Right cardiac atrium (tissue), 5 donors: Measurements from ENCODE around the gene BMI1. TPM values are rescaled to one million over a fixed set of nuclear protein-coding genes. Genes with fewer than 3 reads are reported as not detected.

Source experiments
- ATAC-seq, 2 donors: fragments of 200-7000 bp; cut with Tn5 transposase; one replicate each; pipeline versions ENCODE4 v1.8.0 to v1.9.1; 2020; ENCODE audit warnings: moderate library complexity in 2 of 2, mild to moderate bottlenecking in 1 of 2
- DNase-seq, 3 donors: peaks; one replicate each; pipeline ENCODE4 v3.0.0-alpha.2; 2020
- H3K27ac ChIP-seq: one replicate; pipeline ENCODE4 v1.5.1; 2013; ENCODE audit warnings: mild to moderate bottlenecking, low read length, control low read depth, moderate library complexity
- H3K27me3 ChIP-seq: one replicate; pipeline ENCODE4 v1.6.1; 2013; ENCODE audit not compliant: control insufficient read depth, insufficient read depth
- H3K4me1 ChIP-seq: one replicate; pipeline ENCODE4 v1.6.1; 2013; ENCODE audit warnings: low read length; ENCODE audit not compliant: control insufficient read depth, insufficient read depth
- H3K4me3 ChIP-seq: one replicate; pipeline ENCODE4 v1.5.1; 2013; ENCODE audit warnings: low read length, control low read depth
- H3K9me3 ChIP-seq: one replicate; pipeline ENCODE4 v1.6.1; 2013; ENCODE audit warnings: low read length; ENCODE audit not compliant: control insufficient read depth
- WGBS: extraction: QIAGEN DNeasy Blood & Tissue Kit; methylation state at CpG from one replicate; pipeline ENCODE4 v1.1.7; 2013; 5-methylcytosine and 5-hydroxymethylcytosine counted together
- intact Hi-C, 4 donors: fragments of 100-400 bp; cut with DNase I; formaldehyde crosslinking; loops; one replicate each; pipeline versions ENCODE4 v1.11.0 to v1.14.0; 2022 to 2023
- long read RNA-seq, 4 donors: library from polyadenylated mRNA; unstranded; transcript quantifications; one replicate each; pipeline ENCODE4 v2.0.0, GENCODE V29; 2020 to 2021
- polyA plus RNA-seq: library from polyadenylated mRNA; stranded (reverse); fragments of 200-250 nt; gene quantifications from one replicate; pipeline ENCODE4 v1.2.3, GENCODE V29; 2013
- total RNA-seq, 4 donors: library from RNA; stranded (reverse); fragmentation: NEBNext Ultra II Directional; extraction: Animal tissue kit (Norgen Biotek cat#: 25700); gene quantifications; one replicate each; pipeline ENCODE4 v1.2.1, GENCODE V29; 2021
- donor health status: healthy with polysubstance abuse.
- donor health status: DM: no; HTN: yes; CAD: no.
- donor health status: DM: no; HTN: no; CAD: no.
- donor health status: DM: no; HTN: yes; CAD: no; lungs with severe emphysema.
- donor health status: DM: yes; HTN: yes; CAD: no.

BMI1 gene
- total RNA-seq, result 10 to 100 TPM; 36.0 to 41.1 (median 37.7) TPM
- 17.0 TPM for polyA plus RNA-seq
- long read RNA-seq, donor 1, transcript BMI1-201 (10 exons, 3,428 nt), result major isoform, 67 of 77 reads
- long read RNA-seq, donor 1, partial matches to known transcripts, result 3 of 77 reads
- long read RNA-seq, donor 1, other reads (novel, unspliced or antisense), result 6 of 77 reads
- long read RNA-seq, donor 2, transcript BMI1-201 (10 exons, 3,428 nt), result major isoform, 32 of 38 reads
- long read RNA-seq, donor 2, partial matches to known transcripts, result 2 of 38 reads
- long read RNA-seq, donor 2, other reads (novel, unspliced or antisense), result 4 of 38 reads
- long read RNA-seq, donor 3, transcript BMI1-201 (10 exons, 3,428 nt), result major isoform, 25 of 43 reads
- long read RNA-seq, donor 3, partial matches to known transcripts, result 3 of 43 reads
- long read RNA-seq, donor 3, other reads (novel, unspliced or antisense), result 15 of 43 reads
- long read RNA-seq, donor 4, transcript BMI1-201 (10 exons, 3,428 nt), result major isoform, 24 of 28 reads
- long read RNA-seq, donor 4, partial matches to known transcripts, result 1 of 28 reads
- long read RNA-seq, donor 4, other reads (novel, unspliced or antisense), result 3 of 28 reads

DNA sequence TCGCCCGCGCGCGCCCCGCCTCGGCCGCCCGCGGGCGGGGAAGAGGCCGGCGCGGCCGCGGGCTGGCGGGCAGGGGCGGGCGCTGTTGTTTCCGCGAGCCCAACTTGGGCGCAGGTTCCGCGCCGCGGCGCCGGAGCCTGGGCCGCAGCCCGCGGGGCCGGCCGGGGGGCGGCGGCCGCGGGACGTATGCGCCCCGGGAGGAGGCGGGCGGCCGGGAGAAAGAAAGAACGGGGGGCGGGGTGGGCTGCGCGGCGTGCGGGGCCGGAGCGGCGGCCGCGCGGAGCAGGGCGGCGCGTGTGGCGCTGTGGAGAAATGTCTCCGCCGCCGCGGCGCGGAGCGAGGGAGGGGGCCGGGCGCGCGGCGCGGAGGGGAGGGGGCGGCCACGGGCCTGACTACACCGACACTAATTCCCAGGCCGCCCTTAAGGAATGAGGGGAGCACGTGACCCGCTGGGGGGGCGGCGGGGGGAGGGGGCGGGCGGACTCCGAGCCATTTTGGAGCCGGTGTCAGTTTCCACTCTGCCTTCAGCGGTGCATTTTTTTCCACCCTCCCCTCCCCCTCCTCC lies at the start of gene BMI1:
TSS of gene BMI1 (plus strand) at position 509 of the 565 bp plus-strand sequence. CDS start 5,351 bp downstream, outside the sequence.
- ATAC-seq, result peak; percentile 82 to 86
- DNase-seq, result peak; percentile 81 to 91 (median 90)
- H3K27ac ChIP-seq, result peak within 1 kb of the TSS; percentile 99
- peak within 1 kb of the TSS; percentile 93 for H3K4me3 ChIP-seq
- H3K4me1 ChIP-seq, result peaks cover 4% of the 10 kb centered on the region
- no peaks in the 10 kb centered on the region for H3K27me3 ChIP-seq
- WGBS, result under 1% methylated on average over 83 of the region's 85 CpGs
- intact Hi-C loops, result loop anchor here in 2 of 4 donors (10.0 kb wide), 2 partner anchors 306 to 316 kb away; partner anchors contain the start of gene DNAJC1 (in 1 of the 2)
- H3K9me3 ChIP-seq, result no peaks in the 10 kb centered on the region

DNA sequence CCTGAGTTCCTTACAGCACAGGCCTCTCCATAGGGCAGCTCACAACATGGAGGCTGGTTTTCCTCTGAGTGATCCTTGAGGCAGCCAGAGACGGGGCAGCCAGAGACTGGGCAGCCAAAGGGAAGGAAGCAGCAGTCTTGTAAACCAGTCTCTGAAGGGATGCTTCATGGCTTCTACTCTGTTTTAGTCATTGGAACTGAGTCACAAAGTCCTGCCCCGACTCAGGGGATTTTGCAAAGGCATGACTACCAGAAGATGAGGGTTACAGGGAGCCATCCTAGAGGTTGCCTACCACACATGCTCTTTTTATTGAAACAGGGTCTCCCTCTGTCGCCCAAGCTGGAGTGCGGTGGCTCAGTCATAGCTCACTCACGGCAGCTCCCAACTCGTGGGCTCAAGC lies 49.1 kb upstream of the BMI1 start:
- Histone ChIP-seq H3K4me1 (no peaks in the 10 kb centered on the region), H3K4me3 (no peak overlapping the region), H3K27me3 (no peaks in the 10 kb centered on the region), H3K27ac (no peak overlapping the region), H3K9me3 (no peaks in the 10 kb centered on the region)
- DNase-seq (no peak), ATAC-seq (no peak)
- WGBS, result 91% methylated on average over 6 of the region's 6 CpGs
- intact Hi-C loops, result no loop called here

DNA sequence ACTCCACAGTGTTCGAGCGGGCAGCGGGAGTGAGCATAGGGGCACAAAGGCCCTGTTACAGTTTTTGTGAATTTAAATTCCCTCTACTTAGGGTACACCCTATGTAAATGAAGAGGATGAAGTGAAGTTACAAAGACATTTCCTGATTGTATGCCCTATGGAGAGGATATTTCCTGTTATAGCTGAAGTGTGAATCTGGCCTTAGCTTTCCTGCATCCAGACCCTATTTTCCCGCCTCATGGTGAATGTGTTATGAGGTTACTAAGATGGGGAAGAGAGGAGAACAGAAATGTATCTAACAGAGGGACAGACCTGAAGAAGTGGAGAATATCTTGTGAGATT lies 42.5 kb upstream of the BMI1 start:
- intact Hi-C loops, result no loop called here
- 96% methylated on average over 4 of the region's 4 CpGs for WGBS
- H3K9me3 ChIP-seq, result no peaks in the 10 kb centered on the region
- no peak overlapping the region for H3K27ac ChIP-seq
- no peak overlapping the region for H3K4me3 ChIP-seq
- ATAC-seq, result no peak
- no peaks in the 10 kb centered on the region for H3K4me1 ChIP-seq
- DNase-seq, result no peak
- H3K27me3 ChIP-seq, result no peaks in the 10 kb centered on the region

DNA sequence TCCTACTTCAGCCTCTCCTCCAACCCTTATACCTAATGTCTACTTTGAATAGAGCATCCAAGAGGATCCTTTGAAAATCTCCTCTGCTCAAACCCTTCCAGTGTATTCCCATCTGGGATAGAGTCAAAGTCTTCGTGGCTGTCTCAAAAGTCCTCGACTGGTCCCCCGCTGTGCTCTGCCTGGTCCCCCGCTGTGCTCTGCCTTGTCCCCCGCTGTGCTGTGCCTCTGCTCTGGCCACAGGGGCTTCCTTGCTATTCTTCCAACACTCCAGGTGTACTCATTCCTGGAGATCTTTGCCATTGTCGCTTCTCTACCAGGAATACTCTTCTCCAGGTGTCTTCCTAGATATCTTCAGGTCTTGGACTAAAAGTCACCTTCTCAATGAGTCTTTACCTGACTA lies 40.8 kb upstream of the BMI1 start:
- ATAC-seq, result no peak
- 36% methylated on average over 6 of the region's 6 CpGs for WGBS
- intact Hi-C loops, result no loop called here
- H3K9me3 ChIP-seq, result no peaks in the 10 kb centered on the region
- H3K27ac ChIP-seq, result no peak overlapping the region
- no peak for DNase-seq
- no peak overlapping the region for H3K4me3 ChIP-seq
- no peaks in the 10 kb centered on the region for H3K27me3 ChIP-seq
- H3K4me1 ChIP-seq, result no peaks in the 10 kb centered on the region

DNA sequence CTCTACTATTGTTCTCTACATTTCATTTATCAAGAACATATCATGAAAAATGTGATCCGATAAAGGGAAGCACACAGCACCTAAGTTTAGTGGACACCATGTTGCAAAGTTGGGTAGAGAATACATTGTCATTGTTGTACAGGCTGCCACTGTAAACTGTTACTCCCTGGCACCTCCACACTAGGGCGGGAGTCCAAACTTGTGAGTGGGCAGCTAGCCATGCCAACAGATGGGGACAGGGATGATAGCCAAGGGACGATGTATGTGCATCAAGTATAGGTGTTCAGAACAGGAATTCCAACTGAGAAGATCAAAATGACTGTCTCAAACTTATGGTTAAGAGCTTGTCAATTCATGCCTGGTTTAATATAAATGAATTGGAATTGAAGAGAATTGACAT lies 35.8 kb upstream of the BMI1 start:
- Histone ChIP-seq H3K4me1 (no peaks in the 10 kb centered on the region), H3K27me3 (no peaks in the 10 kb centered on the region), H3K9me3 (no peaks in the 10 kb centered on the region), H3K27ac (no peak overlapping the region), H3K4me3 (no peak overlapping the region)
- intact Hi-C loops, result no loop called here
- no peak for DNase-seq
- WGBS, result 64% methylated on average over 3 of the region's 3 CpGs
- no peak for ATAC-seq

DNA sequence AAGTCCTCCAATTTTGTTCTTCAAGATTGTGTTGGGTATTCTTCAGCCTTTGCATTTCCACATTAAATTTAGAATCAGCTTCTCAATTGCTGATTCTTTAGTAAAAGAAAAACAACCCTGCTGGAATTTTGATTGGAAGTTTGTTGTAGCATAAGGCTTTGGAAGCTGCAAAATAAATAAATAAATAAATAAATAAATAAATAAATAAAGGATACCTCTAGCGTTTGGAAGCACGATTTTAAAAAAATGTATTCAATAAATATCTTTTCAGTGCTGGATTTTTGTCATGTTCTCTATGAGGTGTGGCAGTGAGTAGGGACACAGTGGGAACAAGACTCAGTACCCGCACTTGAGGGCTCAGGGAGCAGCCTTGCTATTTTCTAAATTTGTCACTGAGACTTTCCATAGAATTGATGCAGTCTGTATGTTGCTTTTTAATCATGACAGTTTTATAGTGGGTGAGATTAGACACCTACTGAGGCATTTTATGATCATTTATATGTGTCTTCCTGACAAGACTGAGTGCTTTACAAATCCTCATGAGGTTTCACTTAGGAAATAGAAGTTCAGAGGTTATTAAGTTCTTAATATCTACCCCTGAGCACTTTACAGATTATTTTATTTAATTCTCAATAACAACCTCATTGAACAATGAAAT lies 27.0 kb upstream of the BMI1 start:
- ATAC-seq, result no peak
- intact Hi-C loops, result no loop called here
- no peak overlapping the region for H3K27ac ChIP-seq
- H3K9me3 ChIP-seq, result no peaks in the 10 kb centered on the region
- 86% methylated on average over 3 of the region's 3 CpGs for WGBS
- no peak overlapping the region for H3K4me3 ChIP-seq
- H3K4me1 ChIP-seq, result no peaks in the 10 kb centered on the region
- no peak for DNase-seq
- H3K27me3 ChIP-seq, result peaks cover under 1% of the 10 kb centered on the region

DNA sequence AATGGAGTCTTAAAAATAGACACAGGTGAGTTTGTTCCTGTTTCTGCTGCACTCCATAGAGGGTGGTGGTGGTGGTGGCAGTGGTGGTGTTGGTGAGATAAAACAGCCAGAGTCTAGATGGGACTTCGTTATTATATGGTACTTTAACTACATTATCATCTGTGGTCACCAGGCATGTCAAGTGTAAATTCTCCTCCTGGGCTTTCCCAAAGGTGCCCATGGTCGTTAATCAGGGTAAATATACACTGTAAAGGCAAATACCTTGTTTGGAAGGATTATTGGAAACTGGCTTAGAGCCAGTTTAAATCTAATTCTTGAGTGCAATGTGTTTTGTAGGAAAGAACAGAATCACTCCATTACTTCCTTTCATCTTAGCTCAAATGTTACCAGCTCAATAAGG lies 26.2 kb upstream of the BMI1 start:
- intact Hi-C loops, result no loop called here
- 40% methylated on average over 2 of the region's 2 CpGs for WGBS
- no peak overlapping the region for H3K4me3 ChIP-seq
- H3K4me1 ChIP-seq, result no peaks in the 10 kb centered on the region
- H3K27me3 ChIP-seq, result peaks cover 3% of the 10 kb centered on the region
- DNase-seq, result no peak
- no peak for ATAC-seq
- no peak overlapping the region for H3K27ac ChIP-seq
- no peaks in the 10 kb centered on the region for H3K9me3 ChIP-seq

DNA sequence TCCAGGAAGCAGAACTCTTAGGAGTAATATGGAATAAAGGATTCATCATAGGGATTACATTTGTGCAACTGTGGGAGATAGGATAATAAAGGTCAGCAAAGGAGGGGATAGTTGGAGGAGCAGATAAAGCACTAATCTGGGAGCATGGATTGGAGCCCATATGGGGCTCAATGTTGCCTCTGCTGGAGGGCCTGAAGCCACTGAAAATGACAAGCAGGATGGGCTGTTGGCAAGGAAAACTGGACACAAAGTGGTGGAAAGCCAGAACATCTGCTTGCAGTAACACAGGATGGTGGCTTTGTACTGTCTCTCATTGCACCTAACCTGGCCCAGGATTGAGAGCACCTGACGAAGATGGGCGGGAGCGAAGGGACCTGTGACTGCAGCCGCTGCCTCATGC lies 19.7 kb upstream of the BMI1 start:
- 97% methylated on average over 4 of the region's 4 CpGs for WGBS
- Histone ChIP-seq H3K27ac (no peak overlapping the region), H3K4me1 (no peaks in the 10 kb centered on the region), H3K9me3 (no peaks in the 10 kb centered on the region), H3K27me3 (peaks cover 3% of the 10 kb centered on the region), H3K4me3 (no peak overlapping the region)
- intact Hi-C loops, result no loop called here
- DNase-seq (no peak), ATAC-seq (no peak)

DNA sequence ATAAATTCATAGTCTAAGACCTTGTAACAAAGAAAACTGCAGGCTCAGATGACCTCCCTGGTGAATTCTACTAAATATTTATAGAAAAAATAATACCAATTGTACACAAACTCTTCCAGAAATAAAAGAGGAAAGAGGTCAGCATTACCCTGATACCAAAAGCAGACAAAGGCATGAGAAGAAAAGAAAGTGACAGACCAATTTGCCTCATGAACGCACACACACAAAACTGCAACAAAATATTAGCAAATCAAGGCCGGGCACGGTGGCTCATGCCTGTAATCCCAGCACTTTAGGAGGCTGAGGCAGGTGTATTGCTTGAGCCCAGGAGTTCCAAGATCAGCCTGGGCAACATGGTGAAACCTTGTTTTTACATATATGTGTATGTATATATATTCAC lies 17.4 kb upstream of the BMI1 start:
- peaks cover 3% of the 10 kb centered on the region for H3K27me3 ChIP-seq
- intact Hi-C loops, result no loop called here
- WGBS, result 94% methylated on average over 3 of the region's 3 CpGs
- no peaks in the 10 kb centered on the region for H3K4me1 ChIP-seq
- no peak overlapping the region for H3K4me3 ChIP-seq
- no peak for DNase-seq
- no peaks in the 10 kb centered on the region for H3K9me3 ChIP-seq
- H3K27ac ChIP-seq, result no peak overlapping the region
- no peak for ATAC-seq

DNA sequence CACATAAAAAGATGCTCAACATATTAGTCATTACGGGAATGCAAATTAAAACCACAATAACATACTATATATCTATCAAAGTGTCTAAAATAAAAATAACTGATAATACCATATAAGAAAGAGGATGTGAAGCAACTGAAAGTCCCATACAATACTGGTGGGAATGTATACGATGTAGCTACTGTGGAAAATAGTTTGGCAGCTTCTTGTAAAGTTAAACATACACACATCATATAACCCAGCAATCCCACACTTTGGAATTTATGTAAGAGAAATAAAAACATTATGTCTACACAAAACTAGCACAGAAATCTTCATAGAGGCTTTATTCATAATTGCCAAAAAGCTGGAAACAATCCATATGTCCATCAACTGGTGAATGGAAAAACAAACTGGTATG lies 15.2 kb upstream of the BMI1 start:
- intact Hi-C loops, result no loop called here
- WGBS, result 78% methylated on average over 2 of the region's 2 CpGs
- ATAC-seq (no peak), DNase-seq (no peak)
- Histone ChIP-seq H3K27me3 (no peaks in the 10 kb centered on the region), H3K27ac (no peak overlapping the region), H3K4me1 (no peaks in the 10 kb centered on the region), H3K9me3 (no peaks in the 10 kb centered on the region), H3K4me3 (no peak overlapping the region)

DNA sequence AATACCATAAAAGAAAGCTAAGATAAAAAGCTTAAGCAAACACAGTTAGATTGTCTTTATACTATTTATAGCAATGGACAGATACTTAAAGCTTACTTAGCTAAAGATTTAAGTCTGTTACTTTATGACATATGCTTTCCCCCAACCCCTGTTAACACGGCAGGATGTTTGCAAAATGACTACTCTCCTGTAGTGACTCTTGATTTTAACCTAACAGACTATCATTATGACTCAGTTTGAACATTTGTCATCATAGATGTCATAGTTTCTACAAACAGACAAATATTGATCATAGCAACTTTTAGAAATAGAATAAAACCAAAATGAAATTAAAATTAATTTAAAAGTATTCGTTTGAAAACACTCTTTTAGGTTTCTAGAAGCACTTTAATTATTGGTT lies 12.5 kb upstream of the BMI1 start:
- no peak overlapping the region for H3K4me3 ChIP-seq
- H3K27ac ChIP-seq, result no peak overlapping the region
- H3K4me1 ChIP-seq, result no peaks in the 10 kb centered on the region
- ATAC-seq (no peak), DNase-seq (no peak)
- no peaks in the 10 kb centered on the region for H3K9me3 ChIP-seq
- H3K27me3 ChIP-seq, result no peaks in the 10 kb centered on the region
- intact Hi-C loops, result no loop called here
- WGBS, result 81% methylated on average over 2 of the region's 2 CpGs
